T follicular helper cell (primary cell): ENCODE data around the gene SPIRE1.
"Not testable (repeated sequence)": the region's sequence is repeated elsewhere in the genome, so short reads cannot be mapped to it uniquely, and the experiment has no call there.

Experiments
- DNase-seq: peaks from one replicate; pipeline ENCODE4 v3.0.0-alpha.2; 2020; ENCODE audit warnings: low read depth

SPIRE1 gene

DNA sequence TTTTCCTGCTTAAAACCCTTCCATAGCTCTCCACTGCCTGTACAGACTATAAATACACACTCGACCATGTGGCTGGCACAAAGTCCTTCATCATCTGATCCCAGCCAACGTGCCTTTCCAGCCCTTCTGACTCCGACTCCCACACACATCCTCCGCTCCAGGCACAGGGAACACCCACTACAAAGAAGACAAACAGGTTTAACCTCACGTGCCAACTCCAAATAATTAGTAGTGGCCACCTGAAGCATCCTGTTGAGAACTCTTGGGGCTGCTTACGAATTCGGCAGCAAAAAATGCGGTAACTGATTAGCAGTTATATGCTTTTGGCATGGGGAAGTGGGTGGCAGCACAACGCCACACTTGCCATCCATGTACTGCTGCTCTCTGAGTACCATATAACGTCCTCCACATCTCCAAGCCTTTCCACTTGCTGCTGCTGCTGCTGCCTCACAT is 12.1 kb downstream of the SPIRE1 start:
- DNase-seq: no peak

DNA sequence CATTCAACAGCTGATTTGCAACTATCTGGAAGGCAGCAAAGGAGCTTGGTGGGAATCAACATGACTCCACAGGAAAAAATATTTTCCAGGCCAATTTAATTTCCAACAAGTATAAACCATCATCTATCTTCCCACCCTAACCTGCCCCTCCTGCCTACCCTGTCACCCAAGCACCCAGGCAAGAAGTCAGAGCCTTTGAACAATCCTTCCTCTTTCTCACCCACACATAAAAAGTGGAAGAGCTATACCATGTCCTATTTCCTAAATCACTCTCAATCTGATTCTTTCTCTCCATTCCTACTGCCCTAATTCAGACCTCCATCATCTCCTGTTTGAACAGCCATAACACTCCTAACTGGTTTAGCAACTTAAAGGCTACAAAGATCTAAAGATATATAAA is 12.7 kb downstream of the SPIRE1 start:
- DNase-seq: no peak

DNA sequence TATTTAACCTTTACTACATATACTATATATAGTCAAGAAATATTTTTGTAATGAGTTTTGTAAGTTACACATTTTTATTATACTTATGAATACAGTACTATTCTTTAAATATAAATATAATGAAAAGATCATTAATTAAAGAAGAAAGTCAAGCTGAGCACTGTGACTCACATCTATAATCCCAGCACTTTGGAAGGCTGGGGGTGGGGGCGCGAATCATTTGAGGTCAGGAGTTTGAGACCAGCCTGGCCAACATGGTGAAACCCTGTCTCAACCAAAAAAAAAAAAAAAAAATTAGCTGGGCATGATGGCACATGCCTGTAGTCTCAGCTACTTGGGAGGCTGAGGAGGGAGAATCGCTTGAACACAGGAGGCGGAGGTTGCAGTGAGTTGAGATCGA is 14.2 kb downstream of the SPIRE1 start:
- not testable (repeated sequence) for DNase-seq

DNA sequence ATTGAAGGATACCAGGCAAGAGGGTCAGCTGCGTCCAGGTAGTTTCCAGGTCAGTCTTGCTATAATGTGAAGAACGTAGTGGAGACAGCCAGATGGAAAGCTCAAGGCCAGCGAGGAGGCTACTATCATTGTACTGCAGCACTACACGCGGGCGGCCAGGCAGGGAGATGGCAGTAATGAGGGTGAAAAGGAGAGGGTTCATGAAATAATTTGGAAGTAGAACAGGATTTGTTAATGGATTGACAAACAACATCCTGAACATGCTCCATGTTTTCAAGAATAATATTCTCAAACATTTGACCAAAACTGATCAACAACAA is 17.1 kb downstream of the SPIRE1 start:
- DNase-seq: no peak

DNA sequence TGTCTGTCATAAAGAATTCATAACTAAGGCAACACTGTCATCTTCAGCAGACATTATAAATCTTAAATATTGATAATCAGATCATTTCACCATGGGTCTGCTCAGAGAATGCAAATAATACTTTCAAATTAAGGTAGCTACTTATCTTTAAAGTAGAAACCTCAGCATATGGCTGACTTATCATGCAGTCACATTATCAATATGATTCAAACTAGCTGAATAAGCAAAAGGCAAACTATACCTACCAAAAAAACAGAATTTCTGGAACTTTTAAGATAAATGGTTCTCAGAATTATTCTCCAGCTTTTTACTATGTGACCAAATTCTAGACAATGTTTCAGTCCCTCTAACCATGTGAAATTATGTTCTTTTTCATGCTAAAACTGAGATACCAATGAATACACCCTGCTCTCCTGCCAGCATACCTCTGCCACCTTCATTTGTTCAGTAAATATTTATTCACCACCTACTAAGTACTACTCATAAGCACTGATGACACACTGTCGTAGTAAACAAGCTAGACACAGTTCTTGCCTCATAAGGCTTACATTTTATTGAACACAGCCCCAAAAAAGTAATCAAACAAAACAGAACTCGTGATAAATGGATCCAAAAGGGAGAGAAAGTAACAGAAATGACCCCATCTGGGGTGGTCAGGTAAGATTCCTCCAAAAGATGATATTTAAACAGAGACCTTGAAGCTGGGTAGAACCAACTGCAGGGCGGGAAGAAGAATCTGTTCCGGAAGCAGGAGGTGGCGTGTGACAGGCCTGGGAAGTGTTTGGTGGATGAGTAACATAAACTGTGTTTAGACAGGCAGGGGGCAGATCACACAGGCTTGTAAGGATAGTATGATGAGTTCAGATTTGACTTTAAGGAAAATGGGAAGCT is 17.7 kb downstream of the SPIRE1 start:
- no peak for DNase-seq

DNA sequence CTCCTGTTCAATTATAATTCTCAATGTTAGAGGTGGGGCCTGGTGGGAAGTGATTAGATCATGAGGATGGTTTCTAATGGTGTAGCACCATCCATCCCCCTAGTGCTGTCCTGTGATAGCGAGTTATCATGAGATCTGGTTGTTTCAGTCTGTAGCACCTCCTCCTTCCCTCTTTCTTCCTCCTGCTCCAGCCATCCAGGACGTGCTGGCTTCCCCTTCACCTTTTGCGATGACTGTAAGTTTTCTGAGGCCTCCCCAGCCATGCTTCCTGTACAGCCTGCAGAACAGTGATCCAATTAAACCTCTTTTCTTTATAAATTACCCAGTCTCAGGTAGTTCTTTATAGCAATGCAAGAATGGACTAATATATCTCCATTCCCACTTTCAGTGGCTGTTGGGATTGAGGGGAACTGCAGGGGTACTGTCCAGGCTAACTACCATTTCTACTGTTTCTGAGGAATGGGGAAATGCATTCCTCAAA is 19.2 kb downstream of the SPIRE1 start:
- DNase-seq: no peak

DNA sequence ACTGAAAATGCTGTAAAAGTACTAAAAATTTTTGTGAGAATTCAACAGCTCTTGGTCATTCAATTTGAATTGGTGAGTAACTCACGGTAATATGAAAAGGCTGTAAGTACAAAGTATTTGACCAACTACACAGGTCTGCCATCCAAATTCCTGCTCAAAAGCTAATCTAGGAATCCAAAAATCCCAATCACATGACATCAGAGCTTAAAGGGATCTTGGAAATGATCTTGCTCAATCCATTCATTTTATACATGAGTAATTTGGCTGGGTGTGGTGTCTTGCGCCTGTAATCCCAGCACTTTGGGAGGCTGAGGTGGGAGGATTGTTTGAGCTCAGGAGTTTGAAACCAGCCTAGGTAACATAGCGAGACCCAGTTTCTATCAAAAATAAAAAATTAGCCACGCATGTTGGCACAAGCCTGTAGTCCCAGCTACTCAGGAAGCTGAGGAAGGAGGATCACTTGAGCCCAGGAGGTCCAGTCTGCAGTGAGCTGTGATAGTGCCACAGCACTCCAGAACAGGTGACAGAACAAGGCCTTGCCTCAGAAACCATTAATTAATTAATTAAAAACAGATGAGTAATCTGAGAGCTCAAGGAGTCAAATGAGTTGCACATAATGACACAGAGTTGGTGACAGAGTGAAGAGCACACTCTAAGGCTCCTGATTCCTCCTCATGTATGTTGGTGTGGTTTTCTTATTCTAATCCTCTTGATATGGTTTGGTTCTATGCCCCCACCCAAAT is 19.8 kb downstream of the SPIRE1 start:
- no peak for DNase-seq

DNA sequence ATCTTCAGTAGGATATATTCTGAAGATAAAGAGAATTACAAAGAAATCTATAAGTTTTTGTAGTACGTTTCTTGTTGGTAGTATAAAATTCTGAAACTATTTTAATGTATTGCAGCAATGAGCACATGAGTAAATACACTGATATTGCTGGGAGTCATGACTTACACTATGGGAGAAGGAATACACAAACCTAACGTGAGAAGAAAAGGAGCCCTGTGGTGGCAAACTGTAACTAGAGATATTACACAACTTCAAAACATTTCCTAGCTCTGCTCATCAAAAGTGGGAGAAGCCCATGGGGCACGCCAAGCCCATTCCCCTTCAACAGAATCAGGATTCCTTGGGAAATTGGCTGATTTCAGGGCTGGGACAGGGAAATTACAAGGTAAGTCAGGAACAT is 20.5 kb downstream of the SPIRE1 start:
- no peak for DNase-seq

DNA sequence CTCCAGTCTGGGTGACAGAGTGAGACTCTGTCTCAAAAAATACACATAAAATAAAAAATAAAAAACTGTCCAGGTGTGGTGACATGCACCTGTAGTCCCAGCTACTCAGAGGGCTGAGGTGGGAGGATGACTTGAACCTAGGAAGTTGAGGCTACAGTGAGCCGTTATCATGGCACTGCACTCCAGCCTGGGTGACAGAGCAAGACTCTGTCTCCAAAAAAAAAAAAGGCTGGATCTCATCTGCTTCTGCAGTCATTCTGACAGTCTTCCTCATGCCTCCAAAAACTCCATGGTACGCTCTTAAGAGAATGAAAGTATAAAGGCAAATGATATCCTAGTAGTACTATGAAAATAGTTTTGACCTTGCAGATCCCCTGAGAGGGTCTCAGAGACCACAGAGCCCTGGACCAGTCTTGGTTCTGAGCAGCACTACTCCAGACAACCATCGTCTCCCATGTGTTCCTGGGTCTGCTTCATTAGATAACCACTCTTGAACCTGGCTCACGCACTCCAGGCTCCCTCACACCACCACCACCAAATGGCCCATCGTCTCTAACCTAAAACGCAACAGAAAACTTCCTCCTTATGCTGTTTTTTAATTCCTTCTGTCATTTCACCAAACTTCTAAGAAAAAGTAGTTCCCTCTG is 26.0 kb downstream of the SPIRE1 start:
- no peak for DNase-seq

DNA sequence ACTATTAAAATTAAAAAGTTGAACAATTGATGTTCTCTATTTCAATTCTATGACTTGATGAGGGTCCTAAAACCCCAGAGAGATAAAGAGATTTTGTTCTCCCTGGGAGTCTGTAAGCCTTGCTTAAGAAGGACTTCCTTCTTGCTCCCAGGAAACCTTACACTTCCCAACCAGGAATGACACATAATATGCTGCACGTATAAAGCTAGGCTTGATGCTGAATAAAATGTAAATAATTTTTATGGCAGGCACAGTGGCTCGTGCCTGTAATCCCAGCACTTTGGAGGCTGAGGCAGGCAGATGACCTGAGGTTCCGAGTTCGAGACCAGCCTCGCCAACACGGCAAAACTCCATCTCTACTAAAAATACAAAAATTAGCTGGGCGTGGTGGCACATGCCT is 27.8 kb downstream of the SPIRE1 start:
- DNase-seq: no peak

DNA sequence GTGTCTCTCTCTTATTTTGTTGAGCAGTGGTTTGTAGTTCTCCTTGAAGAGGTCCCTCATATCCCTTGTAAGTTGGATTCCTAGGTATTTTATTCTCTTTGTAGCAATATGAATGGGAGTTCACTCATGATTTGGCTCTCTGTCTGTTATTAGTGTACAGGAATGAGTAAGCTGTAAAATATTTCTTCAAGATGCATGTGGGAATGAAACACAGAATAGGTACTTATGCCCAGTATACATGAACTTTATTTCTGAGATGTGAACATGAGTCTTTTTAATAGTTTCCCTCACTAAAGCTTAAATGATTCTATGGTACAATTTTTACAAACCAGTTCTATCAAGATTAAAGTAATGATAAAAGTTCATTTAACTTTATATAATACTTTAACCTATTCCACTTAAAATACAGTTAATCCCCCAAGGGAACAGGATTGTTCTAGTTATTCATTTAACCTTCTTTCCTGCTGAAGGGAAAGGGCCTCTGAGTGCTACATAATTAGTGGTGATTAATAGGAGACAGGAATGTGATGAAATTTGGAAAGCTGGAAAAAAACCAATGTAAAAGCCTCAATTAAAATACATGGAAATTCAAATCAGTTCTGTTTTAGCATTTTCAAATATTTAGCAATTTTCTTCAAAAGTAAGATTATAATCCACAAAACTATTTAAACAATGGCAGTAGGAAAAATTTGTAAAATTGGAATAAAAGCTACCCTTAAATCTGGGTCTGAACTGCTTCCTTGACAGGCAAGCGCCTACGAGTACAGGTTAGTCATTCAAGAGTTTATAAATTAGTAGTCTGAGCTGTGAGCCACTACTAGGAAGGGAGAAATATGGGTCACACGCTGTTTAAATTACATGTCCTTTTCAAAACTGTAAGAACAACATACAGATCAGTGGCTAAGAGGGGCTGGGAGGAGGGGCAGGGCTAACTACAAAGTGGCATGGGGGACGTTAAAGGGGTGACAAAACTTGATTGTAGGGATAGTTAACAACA is 28.9 kb downstream of the SPIRE1 start:
- no peak for DNase-seq

DNA sequence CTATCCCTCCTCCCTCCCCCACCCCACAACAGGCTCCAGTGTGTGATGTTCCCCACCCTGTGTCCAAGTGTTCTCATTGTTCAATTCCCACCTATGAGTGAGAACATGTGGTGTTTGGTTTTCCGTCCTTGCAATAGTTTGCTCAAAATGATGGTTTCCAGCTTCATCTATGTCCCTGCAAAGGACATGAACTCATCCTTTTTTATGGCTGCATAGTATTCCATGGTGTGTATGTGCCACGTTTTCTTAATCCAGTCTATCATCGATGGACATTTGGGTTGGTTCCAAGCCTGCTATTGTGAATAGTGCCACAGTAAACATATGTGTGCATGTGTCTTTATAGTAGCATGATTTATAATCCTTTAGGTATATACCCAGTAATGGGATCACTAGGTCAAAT is 30.7 kb downstream of the SPIRE1 start:
- DNase-seq: not testable (repeated sequence)

DNA sequence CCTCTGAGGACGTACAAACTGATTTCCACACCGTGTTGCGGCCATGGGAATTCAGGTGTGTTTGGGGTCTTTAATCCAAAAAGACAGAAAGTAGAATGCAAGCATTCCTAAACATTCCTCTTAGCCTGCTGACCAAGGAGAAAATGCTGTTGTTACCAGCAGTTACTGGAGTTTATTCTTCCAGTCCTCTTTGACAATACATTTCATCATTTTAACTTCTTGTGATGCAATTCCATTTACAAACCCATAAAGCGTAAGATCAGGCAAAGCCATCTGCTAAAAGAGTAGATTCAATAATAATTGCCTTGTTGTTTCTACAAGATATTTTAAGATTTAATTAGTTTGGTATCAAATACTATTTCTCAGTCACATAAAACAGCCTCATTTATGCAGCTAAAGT is 32.7 kb downstream of the SPIRE1 start:
- DNase-seq: no peak

DNA sequence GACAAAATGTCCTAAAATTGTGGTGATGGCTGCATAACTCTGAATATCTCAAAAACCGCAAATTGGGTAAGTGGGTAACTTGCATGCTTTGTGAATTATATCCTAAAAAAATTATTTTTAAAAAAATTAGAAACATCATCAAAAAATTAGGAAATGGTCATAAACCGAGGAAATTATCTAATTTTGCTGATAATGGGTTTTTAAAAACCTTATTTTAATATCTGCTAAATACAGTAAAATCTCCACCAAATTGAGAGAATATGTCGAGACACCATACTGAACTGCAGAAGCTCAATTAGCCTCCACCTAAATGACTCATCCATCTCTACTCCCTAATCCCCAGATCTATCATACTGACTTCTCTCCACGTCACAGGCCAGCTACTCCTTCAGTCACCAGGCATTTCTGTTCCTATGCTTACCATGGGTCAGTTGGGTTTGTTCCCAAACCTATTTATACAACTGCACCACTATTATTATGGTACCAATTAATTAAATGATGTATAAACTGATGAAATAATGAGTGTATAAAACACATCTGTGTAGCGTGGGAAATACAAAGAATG is 36.1 kb downstream of the SPIRE1 start:
- no peak for DNase-seq

DNA sequence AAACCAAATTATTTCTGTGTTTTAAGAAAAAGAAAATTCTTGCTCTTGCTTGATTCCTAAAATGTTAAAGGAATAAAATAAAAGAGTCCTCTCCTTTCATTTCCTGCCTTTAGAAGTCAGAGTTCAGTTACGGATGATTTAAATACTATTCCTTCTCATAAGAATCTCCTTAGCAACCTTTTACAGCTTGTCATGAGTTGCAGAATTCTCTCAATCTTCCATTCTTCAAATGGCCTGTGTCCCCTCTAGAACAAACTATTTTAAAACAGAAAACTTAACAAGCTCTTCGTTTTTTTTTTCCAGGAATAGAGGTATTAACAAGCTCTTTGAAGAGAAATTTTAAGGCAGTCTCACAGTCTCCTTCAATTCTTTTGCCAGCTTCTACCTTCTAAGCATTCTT is 42.2 kb downstream of the SPIRE1 start:
- no peak for DNase-seq

DNA sequence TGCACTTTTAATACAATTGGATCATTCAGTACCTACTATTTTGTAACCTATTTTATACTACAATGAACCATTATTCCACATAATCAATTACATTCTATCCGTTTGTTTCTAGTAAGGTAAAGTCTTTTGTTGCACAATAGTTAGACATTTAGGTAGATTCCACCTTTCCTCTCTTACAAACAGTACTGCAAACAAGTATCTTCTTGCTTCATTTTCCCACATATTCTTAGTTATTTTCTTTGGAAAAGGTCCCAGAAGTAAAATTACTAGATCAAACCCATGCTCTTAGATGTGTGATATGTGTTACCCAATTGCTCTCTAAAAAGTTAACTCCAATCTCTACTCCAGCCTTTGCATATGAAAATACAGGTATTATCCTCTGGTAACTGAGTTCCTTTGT is 49.6 kb downstream of the SPIRE1 start:
- DNase-seq: no peak

DNA sequence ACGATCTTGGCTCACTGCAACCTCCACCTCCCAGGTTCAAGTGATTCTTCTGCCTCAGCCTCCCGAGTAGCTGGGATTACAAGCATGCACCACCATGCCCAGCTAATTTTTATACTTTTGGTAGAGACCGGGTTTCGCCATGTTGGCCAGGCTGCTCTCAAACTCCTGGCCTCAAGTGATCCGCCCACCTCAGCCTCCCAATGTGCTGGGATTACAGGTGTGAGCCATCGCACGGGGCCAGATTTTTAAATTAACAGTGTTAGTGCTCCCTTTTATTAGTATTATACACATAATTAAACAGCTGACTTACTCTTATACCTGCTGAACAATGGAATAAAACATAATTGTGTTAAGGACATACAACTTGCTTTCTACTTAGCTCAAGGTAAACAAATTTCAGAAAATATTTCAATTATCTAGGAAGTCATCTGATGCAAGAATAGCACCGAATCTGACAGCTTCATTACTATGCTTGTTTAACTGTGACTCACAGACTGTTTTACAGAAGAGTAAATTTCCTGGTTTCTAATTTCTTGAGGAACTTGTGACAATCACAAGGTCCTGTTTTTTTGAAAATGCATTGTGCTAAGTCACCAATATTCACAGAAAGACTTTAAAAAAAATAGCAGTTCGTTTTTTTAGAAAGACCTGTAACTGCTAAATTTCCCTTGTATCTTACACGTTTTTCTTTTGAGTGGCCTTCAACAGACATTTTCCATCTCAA is 51.2 kb downstream of the SPIRE1 start:
- DNase-seq: no peak

DNA sequence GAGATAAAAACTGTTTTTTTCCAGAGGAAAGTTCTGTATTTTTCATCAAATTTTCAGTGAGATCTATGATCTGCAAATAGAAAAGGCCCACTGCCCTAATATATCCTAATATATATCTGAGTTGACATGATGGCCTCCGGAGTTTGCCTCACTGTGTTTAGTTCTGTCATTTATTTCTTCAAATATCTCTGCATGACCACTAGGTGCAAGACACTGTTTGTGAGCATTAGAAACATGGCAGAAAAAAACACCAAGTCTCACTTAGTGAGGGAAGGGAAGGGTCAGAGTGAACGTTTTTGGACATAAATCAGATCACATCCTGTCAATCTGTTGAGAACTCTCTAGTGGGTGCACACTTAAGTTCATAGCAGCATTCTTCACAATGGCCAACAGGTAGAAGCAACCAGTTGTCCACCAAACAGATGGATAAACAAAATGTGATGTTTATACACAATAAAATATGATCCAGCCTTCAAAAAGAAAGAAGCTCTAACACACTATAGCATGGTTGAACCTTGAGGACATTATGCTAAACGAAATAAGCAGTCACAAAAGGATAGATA is 53.4 kb downstream of the SPIRE1 start:
- no peak for DNase-seq

DNA sequence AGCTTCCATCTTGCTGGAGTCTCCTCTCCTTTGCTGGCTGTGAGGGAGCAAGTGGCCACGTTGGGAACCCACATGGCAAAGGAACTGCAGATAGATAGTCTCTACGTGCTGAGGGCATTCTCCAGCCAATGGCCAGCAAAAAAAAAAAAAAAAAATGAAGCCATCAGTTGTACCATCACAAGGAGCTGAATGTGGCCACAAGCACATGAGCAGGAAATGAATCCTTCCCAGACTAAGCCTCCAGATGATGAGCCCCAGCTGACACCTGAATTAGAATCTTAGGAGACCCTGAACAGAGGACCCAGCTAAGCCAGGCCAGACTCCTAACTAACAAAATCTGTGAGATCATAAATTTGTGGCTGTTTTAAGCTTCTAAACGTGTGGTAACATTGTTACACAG is 57.9 kb downstream of the SPIRE1 start:
- no peak for DNase-seq

DNA sequence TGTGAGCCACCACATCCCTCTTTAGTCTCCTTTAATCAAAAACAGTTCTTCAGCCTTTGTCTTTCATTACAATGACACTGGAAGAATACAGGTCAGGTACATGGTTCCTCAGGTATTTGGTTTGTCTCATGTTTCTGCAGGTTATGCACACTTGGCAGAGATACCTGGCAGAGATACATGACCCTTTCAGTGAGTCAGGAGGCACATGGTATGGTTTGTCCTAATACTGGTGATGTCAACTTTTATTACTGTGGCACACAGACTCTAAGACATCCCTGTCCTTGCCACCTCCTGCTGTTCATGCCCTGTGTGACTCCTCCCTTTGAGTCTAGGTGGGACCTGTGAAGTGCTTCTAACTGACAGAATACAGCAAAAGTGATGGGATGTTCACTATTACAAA is 58.4 kb downstream of the SPIRE1 start:
- DNase-seq: no peak
